Measurements from ENCODE around the gene CALN1. TPM values are rescaled to one million over a fixed set of nuclear protein-coding genes. Genes with fewer than 3 reads are reported as not detected.
"Not testable (repeated sequence)": the region's sequence is repeated elsewhere in the genome, so short reads cannot be mapped to it uniquely, and the experiment has no call there.

CALN1 gene
- total RNA-seq, 1 donor from 2014 or later = not detected

GRCh38 chr7:71824006-71824760, 588.0 kb downstream of the CALN1 start:
- H3K9me3 ChIP-seq (ENCODE audit: insufficient read depth, low read depth, low read length) = peaks cover 2% of the 10 kb centered on the region
- peak overlapping the region; percentile 66 for H3K9ac ChIP-seq (ENCODE audit: low read length)
- peak overlapping the region; percentile 21 for H2AFZ ChIP-seq (ENCODE audit: low read depth, low read length)
- peaks cover 13% of the 10 kb centered on the region for H3K4me1 ChIP-seq (ENCODE audit: insufficient read depth, low read length)
- H3K36me3 ChIP-seq (ENCODE audit: insufficient read depth, low read length) = no peaks in the 10 kb centered on the region
- H3K4me3 ChIP-seq (ENCODE audit: insufficient read depth, low read depth, low read length) = no peak overlapping the region
- Mint-ChIP-seq H3K27me3 (ENCODE audit: low read depth, unreplicated experiment) (no peaks in the 10 kb centered on the region), H3K36me3 (ENCODE audit: low read depth, unreplicated experiment) (no peaks in the 10 kb centered on the region), H3K4me3 (ENCODE audit: unreplicated experiment) (no peak overlapping the region), H3K9me3 (ENCODE audit: unreplicated experiment) (peaks cover 8% of the 10 kb centered on the region), H3K27ac (ENCODE audit: unreplicated experiment) (peak overlapping the region; percentile 96), H3K4me1 (ENCODE audit: low read depth, unreplicated experiment) (peaks cover 29% of the 10 kb centered on the region)
- TF ChIP-seq EZH2 (IDR thresholded peaks at IDR 0.05; ENCODE audit: insufficient read depth, low read length) = no peak
- no peak for TF ChIP-seq CTCF (IDR thresholded peaks at IDR 0.05; ENCODE audit: insufficient read depth, low read depth, low read length)
- no peaks in the 10 kb centered on the region for H3K27me3 ChIP-seq (ENCODE audit: insufficient read depth, low read length)
- FAIRE-seq (no peak), DNase-seq (ENCODE audit: low read depth) (peak; percentile 82)
- peak overlapping the region; percentile 88 for H3K27ac ChIP-seq (ENCODE audit: low read depth, low read length)
- H4K20me1 ChIP-seq (ENCODE audit: insufficient read depth, low read length) = no peaks in the 10 kb centered on the region
- H3K79me2 ChIP-seq (ENCODE audit: insufficient read depth, low read length) = no peaks in the 10 kb centered on the region
- peak overlapping the region; percentile 75 for H3K4me2 ChIP-seq (ENCODE audit: low read length)

GRCh38 chr7:71822406-71822805, 589.7 kb downstream of the CALN1 start:
- Mint-ChIP-seq H3K4me1 (ENCODE audit: low read depth, unreplicated experiment) (peaks cover 29% of the 10 kb centered on the region), H3K27ac (ENCODE audit: unreplicated experiment) (peak overlapping the region; percentile 86)
- not testable (repeated sequence) for H3K4me3 ChIP-seq (ENCODE audit: insufficient read depth, low read depth, low read length); H3K27me3 Mint-ChIP-seq (ENCODE audit: low read depth, unreplicated experiment); H3K9ac ChIP-seq (ENCODE audit: low read length); H3K79me2 ChIP-seq (ENCODE audit: insufficient read depth, low read length); H2AFZ ChIP-seq (ENCODE audit: low read depth, low read length); H3K36me3 ChIP-seq (ENCODE audit: insufficient read depth, low read length); FAIRE-seq; H3K27ac ChIP-seq (ENCODE audit: low read depth, low read length); H3K9me3 Mint-ChIP-seq (ENCODE audit: unreplicated experiment); H3K4me2 ChIP-seq (ENCODE audit: low read length); H3K4me3 Mint-ChIP-seq (ENCODE audit: unreplicated experiment); H3K27me3 ChIP-seq (ENCODE audit: insufficient read depth, low read length); H4K20me1 ChIP-seq (ENCODE audit: insufficient read depth, low read length); H3K36me3 Mint-ChIP-seq (ENCODE audit: low read depth, unreplicated experiment); H3K9me3 ChIP-seq (ENCODE audit: insufficient read depth, low read depth, low read length)
- peak; percentile 31 for DNase-seq (ENCODE audit: low read depth)
- H3K4me1 ChIP-seq (ENCODE audit: insufficient read depth, low read length) = peaks cover 13% of the 10 kb centered on the region

- H3K9me3 ChIP-seq (ENCODE audit: insufficient read depth, low read depth, low read length) = peaks cover 2% of the 10 kb centered on the region
- TF ChIP-seq EZH2 (IDR thresholded peaks at IDR 0.05; ENCODE audit: insufficient read depth, low read length) = no peak
- no peak for TF ChIP-seq CTCF (IDR thresholded peaks at IDR 0.05; ENCODE audit: insufficient read depth, low read depth, low read length)
- no peaks in the 10 kb centered on the region for H3K79me2 ChIP-seq (ENCODE audit: insufficient read depth, low read length)
- no peak overlapping the region for H3K27ac Mint-ChIP-seq (ENCODE audit: unreplicated experiment)
- no peaks in the 10 kb centered on the region for H3K36me3 ChIP-seq (ENCODE audit: insufficient read depth, low read length)
- H3K4me1 ChIP-seq (ENCODE audit: insufficient read depth, low read length) = no peaks in the 10 kb centered on the region
- H3K4me3 ChIP-seq (ENCODE audit: insufficient read depth, low read depth, low read length) = no peak overlapping the region
- H3K9ac ChIP-seq (ENCODE audit: low read length) = no peak overlapping the region
- peaks cover 3% of the 10 kb centered on the region for H3K4me1 Mint-ChIP-seq (ENCODE audit: low read depth, unreplicated experiment)
- no peak overlapping the region for H3K27ac ChIP-seq (ENCODE audit: low read depth, low read length)
- peaks cover 6% of the 10 kb centered on the region for H3K9me3 Mint-ChIP-seq (ENCODE audit: unreplicated experiment)
- FAIRE-seq = no peak
- H3K36me3 Mint-ChIP-seq (ENCODE audit: low read depth, unreplicated experiment) = no peaks in the 10 kb centered on the region
- no peak overlapping the region for H3K4me3 Mint-ChIP-seq (ENCODE audit: unreplicated experiment)
- DNase-seq (ENCODE audit: low read depth) = peak; percentile 29
- H4K20me1 ChIP-seq (ENCODE audit: insufficient read depth, low read length) = no peaks in the 10 kb centered on the region
- H2AFZ ChIP-seq (ENCODE audit: low read depth, low read length) = no peak overlapping the region
- no peaks in the 10 kb centered on the region for H3K27me3 ChIP-seq (ENCODE audit: insufficient read depth, low read length)
- H3K4me2 ChIP-seq (ENCODE audit: low read length) = no peak overlapping the region
- H3K27me3 Mint-ChIP-seq (ENCODE audit: low read depth, unreplicated experiment) = no peaks in the 10 kb centered on the region
Observed at GRCh38 chr7:71817916-71818315, 594.2 kb downstream of the CALN1 start.

Data from astrocyte (in vitro differentiated cells and primary cell).